Fibroblast of skin of abdomen (primary cell): ENCODE data around the gene THAP5.
A peak's percentile ranks its signal among the peaks of the same experiment; 100 is the strongest.
"Not testable (repeated sequence)": the region's sequence is repeated elsewhere in the genome, so short reads cannot be mapped to it uniquely, and the experiment has no call there.

ENCODE experiments used
- DNase-seq: peaks from one replicate; pipeline ENCODE4 v3.0.0-alpha.2; 2013

THAP5 gene

GRCh38 chr7:108584211-108584610 lies 14.7 kb upstream of the THAP5 start:
- no peak for DNase-seq

GRCh38 chr7:108581655-108582491 lies 12.4 kb upstream of the THAP5 start:
- peak; percentile 16 for DNase-seq

- DNase-seq, result no peak
These were observed 10.8 kb upstream of the THAP5 start for GRCh38 chr7:108580298-108580697.

GRCh38 chr7:108578937-108579336 lies 9.4 kb upstream of the THAP5 start:
- no peak for DNase-seq

- no peak for DNase-seq
These were observed 6.6 kb upstream of the THAP5 start for GRCh38 chr7:108576116-108576515.

GRCh38 chr7:108575156-108575555 lies 5.7 kb upstream of the THAP5 start:
- DNase-seq, result no peak

GRCh38 chr7:108572480-108572879 lies 3.0 kb upstream of the THAP5 start:
- DNase-seq, result no peak

GRCh38 chr7:108570146-108570755 lies 745 bp upstream of the THAP5 start:
- peak; percentile 10 for DNase-seq

- DNase-seq, result no peak
These were observed 615 bp downstream of the THAP5 start for GRCh38 chr7:108568801-108569380.

GRCh38 chr7:108565987-108566386 lies 3.5 kb downstream of the THAP5 start:
- no peak for DNase-seq

- peak; percentile 13 for DNase-seq
These were observed 8.4 kb downstream of the THAP5 start for GRCh38 chr7:108561047-108561619.

- DNase-seq, result no peak
These were observed 10.3 kb downstream of the THAP5 start for GRCh38 chr7:108559253-108559652.

GRCh38 chr7:108557617-108558016 lies 11.9 kb downstream of the THAP5 start:
- no peak for DNase-seq

GRCh38 chr7:108557191-108557590 lies 12.3 kb downstream of the THAP5 start:
- no peak for DNase-seq

- DNase-seq, result not testable (repeated sequence)
These were observed 12.8 kb downstream of the THAP5 start for GRCh38 chr7:108556665-108557064.

- DNase-seq, result not testable (repeated sequence)
These were observed 21.2 kb downstream of the THAP5 start for GRCh38 chr7:108548141-108548896.

- DNase-seq, result no peak
These were observed 28.0 kb downstream of the THAP5 start for GRCh38 chr7:108541478-108541877.

- DNase-seq, result not testable (repeated sequence)
These were observed 30.8 kb downstream of the THAP5 start for GRCh38 chr7:108538685-108539084.

GRCh38 chr7:108538236-108538635 lies 31.3 kb downstream of the THAP5 start:
- DNase-seq, result not testable (repeated sequence)

- no peak for DNase-seq
These were observed 32.3 kb downstream of the THAP5 start for GRCh38 chr7:108537229-108537628.

- DNase-seq, result no peak
These were observed 33.8 kb downstream of the THAP5 start for GRCh38 chr7:108535744-108536143.

- no peak for DNase-seq
These were observed 34.2 kb downstream of the THAP5 start for GRCh38 chr7:108535257-108535656.

- no peak for DNase-seq
These were observed 35.8 kb downstream of the THAP5 start for GRCh38 chr7:108533712-108534111.
